Activated CD8-positive, alpha-beta memory T cell treated with anti-CD3 and anti-CD28 coated beads, Interleukin-2, amount 50 U/mL, for 48 hours (primary cell): Measurements from ENCODE around the gene LGALS9.
A peak's percentile ranks its signal among the peaks of the same experiment; 100 is the strongest.
"Not testable (repeated sequence)": the region's sequence is repeated elsewhere in the genome, so short reads cannot be mapped to it uniquely, and the experiment has no call there.

Experiments
- DNase-seq: peaks from one replicate; pipeline ENCODE4 v3.0.0-alpha.2; 2020

The LGALS9 gene

DNA sequence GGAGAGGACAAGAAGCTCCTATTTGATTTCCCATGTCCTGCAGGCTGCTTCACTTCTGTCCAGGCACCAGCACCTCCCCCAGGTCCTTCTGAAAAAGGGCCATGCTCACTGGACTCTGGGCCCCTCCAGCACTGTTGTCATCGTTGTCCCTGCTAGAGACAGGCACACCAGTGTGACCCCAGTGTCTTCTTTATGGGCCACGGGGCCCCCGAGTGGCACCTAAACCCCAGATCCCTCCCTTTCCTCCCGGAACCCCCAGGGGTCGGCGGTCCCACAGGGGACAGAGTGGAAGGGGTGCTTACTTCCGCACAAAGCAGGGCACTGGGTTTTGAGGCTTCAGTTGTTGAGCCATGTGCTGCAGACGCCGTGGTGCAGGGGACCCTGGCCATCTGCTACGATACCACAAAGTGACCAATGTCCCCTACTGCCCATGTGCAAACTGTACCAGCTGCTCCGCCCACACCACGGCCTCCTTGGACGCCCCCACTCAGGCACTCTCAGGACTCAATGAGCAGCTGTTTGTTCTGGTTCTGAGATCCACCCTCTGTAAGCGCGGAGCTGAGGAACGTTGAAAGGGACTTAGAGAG lies 24.6 kb downstream of the LGALS9 start:
- not testable (repeated sequence) for DNase-seq

DNA sequence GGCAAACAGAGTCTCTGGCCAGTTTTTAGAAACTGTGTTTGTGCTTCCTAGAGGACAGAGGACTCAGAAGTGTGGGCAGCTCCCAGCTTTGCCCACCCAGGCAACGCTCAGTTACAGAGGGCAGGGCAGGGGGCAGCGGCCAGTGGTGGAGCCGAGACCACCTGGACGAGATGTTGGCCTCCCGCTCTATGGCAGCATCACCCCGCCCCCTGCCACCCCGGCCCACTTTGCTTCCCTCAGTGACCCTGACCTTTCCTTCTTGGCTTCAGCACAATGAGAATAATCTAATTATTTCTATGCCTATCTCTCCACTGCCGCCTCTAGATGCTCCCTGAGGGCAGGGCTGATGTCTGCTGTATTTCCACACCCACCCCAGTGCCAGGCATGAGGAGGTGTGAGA lies 25.6 kb downstream of the LGALS9 start:
- DNase-seq = not testable (repeated sequence)

DNA sequence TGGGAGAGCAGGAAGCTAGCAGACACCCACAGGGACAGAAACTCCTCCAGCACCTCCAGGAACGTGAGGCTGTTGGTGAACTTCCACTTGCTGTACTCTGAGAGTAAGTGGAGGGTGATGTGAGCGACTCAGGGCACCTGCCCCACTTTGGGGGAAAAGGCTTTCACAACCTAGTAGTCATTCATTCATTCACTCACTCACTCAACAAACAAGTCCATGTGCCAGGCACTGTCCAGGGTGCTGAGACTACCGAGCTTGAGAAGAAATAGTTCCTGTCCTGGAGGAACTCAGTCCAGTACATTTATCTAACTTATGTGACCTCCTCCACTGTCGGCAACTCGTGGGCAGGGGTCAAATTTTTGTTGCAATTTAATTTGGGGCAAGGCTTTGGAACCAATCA lies 26.6 kb downstream of the LGALS9 start:
- no peak for DNase-seq

DNA sequence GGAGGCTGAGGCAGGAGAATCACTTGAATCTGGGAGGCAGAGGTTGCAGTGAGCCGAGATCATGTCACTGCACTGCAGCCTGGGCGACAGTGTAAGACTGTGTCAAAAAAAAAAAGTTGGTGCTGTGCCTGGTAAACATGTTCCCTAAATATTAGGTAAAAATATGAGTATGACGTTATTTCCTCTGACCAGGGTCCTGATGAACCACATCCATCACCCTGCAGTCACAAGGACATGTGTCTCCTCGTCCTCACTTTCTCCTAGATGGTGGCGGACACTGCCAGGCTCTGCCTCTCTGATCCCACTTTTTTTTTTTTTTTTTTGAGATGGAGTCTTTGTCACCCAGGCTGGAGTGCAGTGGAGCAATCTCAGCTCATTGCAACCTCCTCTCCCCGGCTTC lies 28.7 kb downstream of the LGALS9 start:
- no peak for DNase-seq

GRCh38 chr17:27660436-27660835 lies 29.4 kb downstream of the LGALS9 start:
- no peak for DNase-seq

DNA sequence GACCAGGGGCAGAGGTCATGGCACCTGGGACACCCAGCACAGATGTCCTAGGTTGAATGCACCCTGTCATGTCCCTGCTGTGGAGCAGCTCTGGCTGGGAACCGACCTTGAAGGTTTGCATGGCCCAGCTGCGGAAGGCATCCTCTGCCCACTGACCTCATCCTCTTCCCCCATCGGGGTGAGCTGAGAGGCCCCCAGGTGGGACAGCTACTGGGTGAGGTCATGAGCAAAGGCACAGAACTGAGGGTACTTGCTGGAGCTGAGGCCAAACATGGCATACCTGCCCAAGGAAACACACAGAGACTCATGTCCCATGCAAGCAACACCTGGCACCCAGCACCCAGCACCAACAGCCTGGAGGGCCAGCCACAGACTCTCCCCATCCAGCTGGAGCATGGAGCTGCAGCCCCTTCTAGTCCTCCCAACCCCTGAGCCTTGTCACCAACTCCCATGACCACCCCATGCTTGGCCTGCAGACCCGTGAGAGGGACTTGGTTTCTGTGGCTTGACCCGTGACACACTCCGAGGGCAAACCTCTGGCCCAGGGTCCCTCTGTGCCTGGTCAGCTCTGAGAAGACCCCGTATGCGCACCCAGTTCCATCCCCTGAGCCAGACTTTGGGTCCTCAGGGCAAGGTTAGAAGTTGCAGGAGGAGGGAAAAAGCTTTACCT lies 33.1 kb downstream of the LGALS9 start:
- DNase-seq = no peak

- DNase-seq = no peak
These were observed 33.6 kb downstream of the LGALS9 start for GRCh38 chr17:27664606-27664965.

- no peak for DNase-seq
These were observed 34.6 kb downstream of the LGALS9 start for GRCh38 chr17:27665549-27665948.

DNA sequence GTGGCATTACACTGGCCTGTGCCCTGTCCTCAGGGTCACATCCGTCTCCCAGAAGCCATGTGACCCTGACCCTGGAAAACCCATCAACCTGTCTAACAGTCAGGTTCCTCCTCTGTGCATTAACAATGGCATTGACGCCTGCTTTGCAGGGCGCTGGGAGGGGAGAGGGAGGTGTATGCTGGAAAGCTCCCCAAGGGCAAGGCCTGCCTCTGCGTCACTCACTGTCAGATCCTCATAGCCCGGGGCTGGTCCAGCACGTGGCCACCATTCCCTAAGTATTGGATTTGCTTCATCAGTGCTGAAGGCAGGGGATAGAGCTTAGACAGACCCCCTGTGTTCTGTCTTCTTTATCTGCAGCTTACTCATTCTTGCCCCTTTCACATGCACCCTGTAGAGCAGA lies 35.3 kb downstream of the LGALS9 start:
- DNase-seq = peak; percentile 17

- DNase-seq = peak; percentile 36
These were observed 36.0 kb downstream of the LGALS9 start for GRCh38 chr17:27666831-27667560.

DNA sequence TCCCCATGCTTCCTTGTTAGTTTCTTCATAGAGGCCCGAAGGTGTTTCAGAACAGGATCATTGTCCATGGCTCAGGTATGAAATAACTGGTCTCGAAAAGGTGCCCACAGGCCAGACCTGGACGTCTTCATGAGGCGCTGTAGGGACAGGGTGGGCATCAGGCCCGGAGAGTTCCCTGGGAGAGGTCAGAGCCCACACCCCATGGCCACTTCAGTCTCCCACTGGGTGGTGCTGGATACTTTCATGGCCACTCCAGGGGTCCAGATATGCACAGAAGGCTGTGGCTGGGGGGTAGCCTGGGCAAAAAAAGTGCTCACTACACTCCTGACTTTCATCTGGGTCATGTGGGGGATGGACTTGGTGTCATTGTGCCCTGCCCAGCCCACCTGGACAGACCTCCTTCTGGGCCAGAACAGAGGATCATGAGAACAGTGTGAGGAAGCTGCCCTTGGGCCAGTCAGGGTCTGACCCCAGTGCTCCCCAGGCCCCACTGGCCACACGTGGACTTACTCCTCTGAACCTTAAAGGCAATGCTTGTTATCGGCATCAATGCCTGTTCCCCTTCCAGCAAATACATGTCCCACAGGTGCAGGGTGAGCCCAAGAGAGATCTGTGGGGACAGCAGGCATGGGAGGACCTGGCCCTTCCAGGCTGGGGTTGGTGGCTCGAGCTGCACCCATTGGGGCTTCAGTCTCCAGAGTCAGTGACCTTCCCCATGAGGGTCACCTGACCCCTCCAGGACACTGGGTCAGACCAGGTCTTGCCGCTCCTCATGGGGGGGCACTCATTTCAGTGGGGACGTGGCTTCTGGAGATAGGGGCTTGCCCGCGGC lies 36.9 kb downstream of the LGALS9 start:
- DNase-seq = peak; percentile 37

GRCh38 chr17:27668488-27668823 lies 37.5 kb downstream of the LGALS9 start:
- peak; percentile 20 for DNase-seq

GRCh38 chr17:27669136-27669535 lies 38.1 kb downstream of the LGALS9 start:
- DNase-seq = no peak

DNA sequence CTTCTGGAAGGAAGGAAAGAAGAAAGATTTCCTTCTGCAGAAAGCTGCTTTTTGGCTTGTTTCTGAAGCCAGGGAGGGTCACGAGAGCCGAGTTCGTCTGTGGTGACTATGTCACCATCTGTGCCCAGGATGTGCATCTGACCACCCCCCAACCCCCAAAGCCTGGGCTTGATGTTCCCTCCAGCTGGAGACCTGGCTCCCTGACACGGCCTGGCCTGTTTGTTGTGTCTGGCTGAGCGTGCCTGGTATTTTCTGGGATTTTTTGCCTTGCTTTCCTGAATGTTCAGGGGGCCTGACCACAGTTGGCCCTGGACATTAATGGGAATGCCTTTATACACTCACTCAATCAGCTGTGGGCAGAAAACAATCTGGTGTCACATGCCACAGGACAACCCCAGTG lies 38.9 kb downstream of the LGALS9 start:
- DNase-seq = no peak

- no peak for DNase-seq
These were observed 40.0 kb downstream of the LGALS9 start for GRCh38 chr17:27670791-27671590.

- no peak for DNase-seq
These were observed 40.6 kb downstream of the LGALS9 start for GRCh38 chr17:27671591-27671910.

- DNase-seq = not testable (repeated sequence)
These were observed 41.0 kb downstream of the LGALS9 start for GRCh38 chr17:27671977-27672480.

DNA sequence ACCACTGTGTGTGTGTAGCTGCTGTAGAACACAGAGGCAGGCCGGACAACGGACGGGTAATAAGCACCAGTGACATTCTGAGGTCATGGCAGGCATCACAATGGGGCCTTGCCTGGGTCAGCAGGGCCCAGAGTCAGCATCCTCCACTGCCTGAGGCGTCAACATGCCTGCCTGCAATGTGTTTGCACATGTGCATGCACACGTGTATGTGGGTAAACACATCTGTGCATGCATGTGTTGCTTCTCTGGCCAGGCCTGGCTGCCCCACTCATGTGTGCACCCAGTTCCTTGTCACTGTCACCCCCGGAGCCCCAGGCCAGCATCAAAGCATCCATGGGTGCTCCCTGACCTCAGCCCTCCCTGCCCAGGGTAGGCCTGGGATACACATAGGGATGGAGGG lies 43.3 kb downstream of the LGALS9 start:
- DNase-seq = no peak

GRCh38 chr17:27677191-27677590 lies 46.2 kb downstream of the LGALS9 start:
- DNase-seq = no peak

GRCh38 chr17:27686322-27686721 lies 55.3 kb downstream of the LGALS9 start:
- DNase-seq = not testable (repeated sequence)

GRCh38 chr17:27690882-27691281 lies 59.9 kb downstream of the LGALS9 start:
- no peak for DNase-seq

DNA sequence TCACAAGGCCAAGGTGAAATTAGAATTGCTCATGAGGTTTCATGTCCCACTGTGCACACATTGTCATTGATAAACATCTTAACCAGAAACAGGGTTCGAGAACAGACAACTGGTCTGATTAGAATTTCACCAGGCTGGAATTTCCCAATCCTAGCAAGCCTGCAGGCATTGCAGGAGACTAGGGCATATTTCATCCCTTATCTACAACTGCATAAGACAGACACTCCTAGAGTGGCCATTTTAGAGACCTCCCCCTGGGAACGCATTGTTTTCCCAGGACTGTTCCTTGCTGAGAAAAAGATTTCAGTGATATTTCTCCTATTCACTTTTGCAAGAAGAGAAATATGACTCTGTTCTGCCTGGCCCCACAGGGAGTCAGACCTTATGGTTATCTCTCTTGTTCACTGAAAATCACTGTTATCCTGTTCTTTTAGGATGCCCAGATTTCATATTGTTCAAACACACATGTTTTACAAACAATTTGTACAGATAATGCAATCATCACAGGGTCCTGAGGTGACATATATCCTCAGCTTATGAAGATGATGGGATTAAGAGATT lies 64.3 kb downstream of the LGALS9 start:
- not testable (repeated sequence) for DNase-seq
